ENCODE results near the gene CSTF2T. TPM values are rescaled to one million over a fixed set of nuclear protein-coding genes. Genes with fewer than 3 reads are reported as not detected.

The CSTF2T gene
- total and polyA plus RNA-seq, 7 experiments from 2014 or later = 18.4 to 52.9 (median 25.6) TPM

DNA sequence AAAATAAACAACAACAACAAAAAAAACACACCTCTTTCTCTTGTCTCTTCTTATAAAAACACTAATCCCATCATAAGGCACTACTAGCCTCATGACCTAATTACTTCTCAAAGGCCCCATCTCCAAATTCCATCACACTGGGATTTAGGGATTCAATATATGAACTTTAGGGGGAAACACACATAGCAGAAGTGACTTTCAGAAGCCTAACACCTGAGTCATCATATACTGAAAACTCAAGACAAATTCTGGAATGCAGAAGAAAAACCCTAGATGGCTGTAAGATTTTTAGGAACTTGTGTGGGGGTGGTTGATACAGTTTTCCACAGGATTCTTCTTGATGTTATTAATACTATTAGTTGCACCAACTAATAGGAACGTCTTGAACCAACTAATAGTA lies 33.7 kb upstream of the CSTF2T start:
- CTCF ChIA-PET = no interaction called here
- Mint-ChIP-seq H3K27me3 (peaks cover 0 to 12% (median 6%) of the 10 kb centered on the region in 5 donors), H3K9me3 (no peaks in the 10 kb centered on the region), H3K4me3 (no peak overlapping the region), H3K27ac (no peak overlapping the region), H3K36me3 (no peaks in the 10 kb centered on the region), H3K4me1 (no peaks in the 10 kb centered on the region)
- Histone ChIP-seq H3K4me3 (ENCODE audit: low read length) (no peak overlapping the region), H3K27ac (ENCODE audit: low read depth, low read length) (no peak overlapping the region), H3K36me3 (ENCODE audit: control insufficient read depth in 2 of 3, insufficient read depth in 3 of 3, low read length in 3 of 3) (no peaks in the 10 kb centered on the region), H3K9me3 (ENCODE audit: control insufficient read depth in 2 of 3, low read length in 3 of 3) (no peaks in the 10 kb centered on the region), H3K27me3 (ENCODE audit: control insufficient read depth in 2 of 2, insufficient read depth in 2 of 2, low read length in 2 of 2) (no peaks in the 10 kb centered on the region), H3K4me1 (ENCODE audit: control insufficient read depth in 2 of 2, insufficient read depth in 2 of 2, low read length in 2 of 2) (no peaks in the 10 kb centered on the region)
- no peak for ATAC-seq
- no peak for DNase-seq
- intact Hi-C loops (cut with micrococcal nuclease) = loop anchor here in 1 of 2 donors (5.0 kb wide), 1 partner anchor 46 kb away; no protein-coding TSS in a partner anchor
- POLR2A ChIA-PET = no interaction called here

DNA sequence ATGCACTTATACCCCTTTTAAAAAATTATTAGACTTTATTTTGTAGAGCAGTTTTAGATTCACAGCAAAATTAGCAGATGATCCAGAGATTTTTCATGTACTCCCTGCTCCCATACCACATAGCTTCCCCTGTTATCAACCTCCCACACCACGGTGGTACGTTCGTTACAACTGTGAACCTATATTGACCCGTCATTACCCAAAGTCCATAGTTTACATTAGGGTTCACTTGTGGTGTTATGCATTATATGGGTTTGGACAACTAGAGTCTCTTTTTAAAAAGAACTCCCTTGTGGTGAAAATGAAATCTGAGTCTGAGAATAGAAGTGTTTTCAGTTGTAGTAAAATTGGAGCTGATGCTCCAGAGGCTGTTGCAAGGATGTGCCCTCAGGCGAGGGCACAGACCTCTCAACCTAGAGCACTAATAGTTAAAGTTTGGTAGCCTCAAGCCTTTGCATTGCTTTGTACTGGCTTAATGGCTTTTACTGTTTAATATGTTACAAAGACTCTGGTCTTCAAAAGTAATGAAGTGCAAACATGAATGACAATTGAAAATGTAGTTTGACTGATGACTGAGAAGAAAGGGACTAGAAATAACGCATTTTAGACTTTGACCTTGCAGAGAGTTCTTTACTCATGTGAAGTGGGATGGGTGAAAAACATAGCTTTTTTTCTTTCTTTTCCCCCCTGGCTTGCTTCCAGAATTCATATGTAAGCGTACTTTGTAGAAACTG lies 30.6 kb upstream of the CSTF2T start:
- H3K9me3 ChIP-seq (ENCODE audit: control insufficient read depth in 2 of 3, low read length in 3 of 3) = no peaks in the 10 kb centered on the region
- ChIA-PET CTCF (no interaction called here), POLR2A (no interaction called here)

DNA sequence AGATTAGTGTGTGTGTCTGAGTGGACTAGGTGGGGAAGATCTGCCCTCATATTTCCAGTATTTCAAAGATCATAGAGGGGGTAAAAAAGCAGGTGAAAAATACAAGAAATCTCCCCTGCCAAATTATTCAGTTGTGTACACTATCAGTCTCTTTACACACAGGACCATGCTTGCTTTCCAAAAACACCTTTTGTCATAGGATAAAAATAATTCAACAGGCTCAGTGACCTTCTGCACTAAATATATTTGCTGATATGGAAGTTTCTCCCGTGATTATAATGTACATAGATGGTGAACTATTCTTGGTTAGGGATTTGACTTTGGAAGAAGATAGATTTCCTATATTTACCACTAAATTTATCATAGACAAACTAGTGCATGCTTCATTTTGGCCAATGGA lies 24.6 kb upstream of the CSTF2T start:
- no peak for DNase-seq
- H3K27me3 ChIP-seq (ENCODE audit: control insufficient read depth in 2 of 2, insufficient read depth in 2 of 2, low read length in 2 of 2) = no peaks in the 10 kb centered on the region
- no peak for ATAC-seq
- H3K4me1 ChIP-seq (ENCODE audit: control insufficient read depth in 2 of 2, insufficient read depth in 2 of 2, low read length in 2 of 2) = no peaks in the 10 kb centered on the region
- Mint-ChIP-seq H3K4me3 (no peak overlapping the region), H3K27ac (no peak overlapping the region), H3K36me3 (no peaks in the 10 kb centered on the region), H3K4me1 (peaks cover 0 to 2% (median 0%) of the 10 kb centered on the region in 7 donors), H3K9me3 (peaks cover 0 to 6% (median 0%) of the 10 kb centered on the region in 11 donors), H3K27me3 (peaks cover 0 to 17% (median 0%) of the 10 kb centered on the region in 5 donors)
- H3K36me3 ChIP-seq (ENCODE audit: control insufficient read depth in 2 of 3, insufficient read depth in 3 of 3, low read length in 3 of 3) = no peaks in the 10 kb centered on the region
- ChIA-PET POLR2A (no interaction called here), CTCF (no interaction called here)
- H3K27ac ChIP-seq (ENCODE audit: low read depth, low read length) = no peak overlapping the region
- H3K4me3 ChIP-seq (ENCODE audit: low read length) = no peak overlapping the region
- intact Hi-C loops (cut with micrococcal nuclease) = no loop called here
- no peaks in the 10 kb centered on the region for H3K9me3 ChIP-seq (ENCODE audit: control insufficient read depth in 2 of 3, low read length in 3 of 3)

More for the DNA sequence above, 30.6 kb upstream of the CSTF2T start:
- Histone ChIP-seq H3K4me1 (ENCODE audit: control insufficient read depth in 2 of 2, insufficient read depth in 2 of 2, low read length in 2 of 2) (no peaks in the 10 kb centered on the region), H3K27me3 (ENCODE audit: control insufficient read depth in 2 of 2, insufficient read depth in 2 of 2, low read length in 2 of 2) (no peaks in the 10 kb centered on the region), H3K27ac (ENCODE audit: low read depth, low read length) (no peak overlapping the region), H3K4me3 (ENCODE audit: low read length) (no peak overlapping the region), H3K36me3 (ENCODE audit: control insufficient read depth in 2 of 3, insufficient read depth in 3 of 3, low read length in 3 of 3) (no peaks in the 10 kb centered on the region)
- intact Hi-C loops (cut with micrococcal nuclease) = loop anchor here in 1 of 2 donors (5.0 kb wide), 1 partner anchor 43 kb away; no protein-coding TSS in a partner anchor
- Mint-ChIP-seq H3K9me3 (no peaks in the 10 kb centered on the region), H3K27me3 (peaks cover 0 to 5% (median 0%) of the 10 kb centered on the region in 5 donors), H3K36me3 (no peaks in the 10 kb centered on the region), H3K27ac (no peak overlapping the region), H3K4me1 (no peaks in the 10 kb centered on the region), H3K4me3 (no peak overlapping the region)
- DNase-seq (no peak), ATAC-seq (no peak)

DNA sequence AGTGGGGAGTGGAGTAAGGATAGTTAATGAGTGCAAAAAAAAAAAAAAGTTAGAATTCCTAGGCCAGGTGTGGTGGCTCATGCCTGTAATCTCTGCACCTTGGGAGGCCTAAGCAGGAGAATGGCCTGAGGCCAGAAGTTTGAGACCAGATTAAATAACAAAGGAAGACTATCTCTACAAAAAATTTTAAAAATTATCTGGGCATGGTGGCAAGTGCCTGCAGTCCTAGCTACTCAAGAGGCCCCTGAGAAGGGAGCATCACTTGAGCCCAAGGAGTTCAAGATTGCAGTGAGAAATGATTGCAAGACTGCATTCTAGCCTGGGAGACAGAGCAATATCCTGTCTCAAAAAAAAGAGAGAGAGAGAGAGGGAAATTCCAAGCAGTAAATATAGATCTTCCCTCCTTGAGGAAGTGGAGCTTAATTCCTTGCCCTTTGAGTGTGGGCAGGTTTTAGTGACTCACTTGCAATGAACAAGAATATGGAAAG lies 19.5 kb upstream of the CSTF2T start:
- ATAC-seq (no peak), DNase-seq (no peak)
- H3K9me3 ChIP-seq (ENCODE audit: control insufficient read depth in 2 of 3, low read length in 3 of 3) = no peaks in the 10 kb centered on the region
- no peaks in the 10 kb centered on the region for H3K27me3 ChIP-seq (ENCODE audit: control insufficient read depth in 2 of 2, insufficient read depth in 2 of 2, low read length in 2 of 2)
- ChIA-PET POLR2A (no interaction called here), CTCF (no interaction called here)
- Mint-ChIP-seq H3K4me3 (no peak overlapping the region), H3K36me3 (no peaks in the 10 kb centered on the region), H3K27ac (no peak overlapping the region), H3K27me3 (peaks cover 8 to 27% (median 9%) of the 10 kb centered on the region in 5 donors), H3K4me1 (peaks cover 0 to 8% (median 0%) of the 10 kb centered on the region in 7 donors), H3K9me3 (peaks cover 0 to 6% (median 0%) of the 10 kb centered on the region in 11 donors)
- no peaks in the 10 kb centered on the region for H3K4me1 ChIP-seq (ENCODE audit: control insufficient read depth in 2 of 2, insufficient read depth in 2 of 2, low read length in 2 of 2)
- H3K36me3 ChIP-seq (ENCODE audit: control insufficient read depth in 2 of 3, insufficient read depth in 3 of 3, low read length in 3 of 3) = no peaks in the 10 kb centered on the region
- H3K27ac ChIP-seq (ENCODE audit: low read depth, low read length) = no peak overlapping the region
- H3K4me3 ChIP-seq (ENCODE audit: low read length) = no peak overlapping the region
- intact Hi-C loops (cut with micrococcal nuclease) = no loop called here

DNA sequence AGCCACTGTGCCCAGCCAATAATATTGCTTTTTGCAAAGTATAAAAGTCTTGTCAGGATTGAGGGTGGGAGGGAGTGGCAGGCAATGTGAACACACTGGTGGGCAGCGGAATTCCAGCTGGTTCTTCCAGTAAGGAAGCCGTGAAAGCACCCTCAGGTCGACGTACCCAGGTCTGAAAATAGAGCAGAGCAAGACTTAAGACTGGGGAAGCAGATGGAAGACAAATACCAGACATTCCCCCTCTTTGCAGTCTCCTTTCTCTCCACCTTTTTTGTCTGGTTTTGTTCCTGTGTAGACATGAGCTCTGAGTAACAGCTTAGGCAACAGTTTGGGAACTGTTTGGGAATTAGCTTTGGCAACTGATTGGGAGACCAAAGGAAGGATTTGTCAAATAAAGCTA lies 17.6 kb upstream of the CSTF2T start:
- Mint-ChIP-seq H3K4me1 (peaks cover 0 to 11% (median 0%) of the 10 kb centered on the region in 7 donors), H3K9me3 (peaks cover 0 to 3% (median 0%) of the 10 kb centered on the region in 11 donors), H3K27ac (no peak overlapping the region), H3K36me3 (no peaks in the 10 kb centered on the region), H3K4me3 (no peak overlapping the region), H3K27me3 (peaks cover 4 to 22% (median 9%) of the 10 kb centered on the region in 5 donors)
- ChIA-PET CTCF (no interaction called here), POLR2A (no interaction called here)
- intact Hi-C loops (cut with micrococcal nuclease) = no loop called here
- DNase-seq (no peak), ATAC-seq (no peak)
- no peaks in the 10 kb centered on the region for H3K36me3 ChIP-seq (ENCODE audit: control insufficient read depth in 2 of 3, insufficient read depth in 3 of 3, low read length in 3 of 3)
- no peak overlapping the region for H3K4me3 ChIP-seq (ENCODE audit: low read length)
- no peaks in the 10 kb centered on the region for H3K4me1 ChIP-seq (ENCODE audit: control insufficient read depth in 2 of 2, insufficient read depth in 2 of 2, low read length in 2 of 2)
- H3K9me3 ChIP-seq (ENCODE audit: control insufficient read depth in 2 of 3, low read length in 3 of 3) = no peaks in the 10 kb centered on the region
- no peak overlapping the region for H3K27ac ChIP-seq (ENCODE audit: low read depth, low read length)
- no peaks in the 10 kb centered on the region for H3K27me3 ChIP-seq (ENCODE audit: control insufficient read depth in 2 of 2, insufficient read depth in 2 of 2, low read length in 2 of 2)

DNA sequence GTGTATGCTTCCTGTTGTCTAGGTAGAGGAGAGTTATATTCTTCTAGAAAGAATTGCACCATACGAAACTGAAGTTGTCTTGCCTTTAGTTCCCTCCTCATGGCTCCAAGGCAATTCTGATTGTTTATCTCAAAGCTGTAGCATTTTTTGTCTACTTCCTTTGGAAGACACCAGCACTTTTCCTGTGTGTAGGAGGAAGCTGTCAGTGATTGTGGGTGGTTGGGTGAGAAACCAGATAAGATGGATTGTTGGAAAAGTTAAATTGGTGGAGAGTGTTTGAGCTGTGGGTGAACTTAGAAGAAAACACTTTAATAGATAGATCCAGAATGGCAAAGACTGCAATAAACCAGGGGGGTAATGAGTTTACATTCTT lies 12.1 kb upstream of the CSTF2T start:
- Histone ChIP-seq H3K4me3 (ENCODE audit: low read length) (no peak overlapping the region), H3K27ac (ENCODE audit: low read depth, low read length) (no peak overlapping the region), H3K36me3 (ENCODE audit: control insufficient read depth in 2 of 3, insufficient read depth in 3 of 3, low read length in 3 of 3) (no peaks in the 10 kb centered on the region), H3K4me1 (ENCODE audit: control insufficient read depth in 2 of 2, insufficient read depth in 2 of 2, low read length in 2 of 2) (peaks cover 4 to 18% of the 10 kb centered on the region in 2 donors), H3K27me3 (ENCODE audit: control insufficient read depth in 2 of 2, insufficient read depth in 2 of 2, low read length in 2 of 2) (no peaks in the 10 kb centered on the region), H3K9me3 (ENCODE audit: control insufficient read depth in 2 of 3, low read length in 3 of 3) (no peaks in the 10 kb centered on the region)
- intact Hi-C loops (cut with micrococcal nuclease) = no loop called here
- peak overlapping the region in 1 of 10 donors; percentile 21 for H3K4me3 Mint-ChIP-seq
- H3K9me3 Mint-ChIP-seq = peaks cover 0 to 3% (median 0%) of the 10 kb centered on the region in 11 donors
- H3K4me1 Mint-ChIP-seq = peaks cover 9 to 48% (median 21%) of the 10 kb centered on the region in 7 donors
- H3K27me3 Mint-ChIP-seq = peaks cover 0 to 8% (median 5%) of the 10 kb centered on the region in 5 donors
- DNase-seq (no peak), ATAC-seq (no peak)
- CTCF ChIA-PET = no interaction called here
- POLR2A ChIA-PET = no interaction called here
- peaks cover 0 to 14% (median 0%) of the 10 kb centered on the region in 5 donors for H3K36me3 Mint-ChIP-seq
- H3K27ac Mint-ChIP-seq = peak overlapping the region in 2 of 9 donors; percentile 1 to 58

Data from naive thymus-derived CD4-positive, alpha-beta T cell (primary cell).